Measurements from ENCODE around the gene MRC1. TPM values are rescaled to one million over a fixed set of nuclear protein-coding genes. Genes with fewer than 3 reads are reported as not detected.

MRC1 gene
- total and polyA plus RNA-seq, 9 of the 15 experiments (the other 6 are each of a cell fraction or from before 2014, with no cell fraction given) = 0.01 to 0.20 (median 0.03) TPM; not detected in 5

DNA sequence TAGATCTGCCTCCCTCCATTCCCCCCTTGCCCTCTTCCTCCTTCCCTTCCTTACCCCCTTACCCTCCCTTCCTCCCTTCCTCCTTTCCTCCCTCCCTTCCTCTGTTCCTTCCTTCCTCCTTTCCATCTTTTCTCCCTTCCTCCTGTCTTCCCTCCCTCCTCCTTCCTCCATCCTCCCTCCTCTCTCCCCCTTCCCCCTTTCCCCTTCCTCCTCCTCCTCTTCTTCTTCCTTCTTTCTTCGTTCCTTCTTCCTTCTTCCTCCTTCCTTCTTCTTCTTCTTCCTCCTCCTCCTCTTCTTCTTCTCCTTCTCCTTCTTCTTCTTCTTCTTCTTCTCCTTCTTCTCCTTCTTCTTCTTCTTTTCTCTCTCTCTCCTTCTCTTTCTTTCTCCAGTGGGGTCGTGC is 57.9 kb downstream of the MRC1 start (continued):
- no peak for TF ChIP-seq ETV5 (CRISPR knock-in tag; IDR thresholded peaks at IDR 0.05; ENCODE audit: low read depth)
- TF ChIP-seq, protein P1, sequence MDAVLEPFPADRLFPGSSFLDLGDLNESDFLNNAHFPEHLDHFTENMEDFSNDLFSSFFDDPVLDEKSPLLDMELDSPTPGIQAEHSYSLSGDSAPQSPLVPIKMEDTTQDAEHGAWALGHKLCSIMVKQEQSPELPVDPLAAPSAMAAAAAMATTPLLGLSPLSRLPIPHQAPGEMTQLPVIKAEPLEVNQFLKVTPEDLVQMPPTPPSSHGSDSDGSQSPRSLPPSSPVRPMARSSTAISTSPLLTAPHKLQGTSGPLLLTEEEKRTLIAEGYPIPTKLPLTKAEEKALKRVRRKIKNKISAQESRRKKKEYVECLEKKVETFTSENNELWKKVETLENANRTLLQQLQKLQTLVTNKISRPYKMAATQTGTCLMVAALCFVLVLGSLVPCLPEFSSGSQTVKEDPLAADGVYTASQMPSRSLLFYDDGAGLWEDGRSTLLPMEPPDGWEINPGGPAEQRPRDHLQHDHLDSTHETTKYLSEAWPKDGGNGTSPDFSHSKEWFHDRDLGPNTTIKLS (IDR thresholded peaks at IDR 0.05; ENCODE audit: borderline replicate concordance, low read depth) = no peak

DNA sequence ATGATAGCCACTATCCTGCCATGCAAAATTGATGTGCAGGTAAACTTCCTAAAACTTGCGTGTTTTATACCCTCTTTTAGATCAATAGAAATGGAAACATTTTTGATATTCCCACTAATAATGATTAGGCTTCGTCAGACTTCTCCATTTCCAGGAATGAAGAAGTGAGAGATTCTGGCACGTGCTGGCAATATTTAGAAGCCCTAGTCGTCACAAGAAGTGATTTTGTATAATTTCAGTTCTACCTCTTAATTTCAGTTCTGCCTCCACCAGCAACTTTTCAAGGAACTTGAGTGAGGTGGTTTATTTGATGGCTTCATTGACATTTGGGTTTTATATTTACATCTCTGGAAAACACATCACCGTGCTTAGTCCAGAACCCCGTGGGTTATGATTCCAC is 61.9 kb downstream of the MRC1 start:
- no peak overlapping the region for H3K27ac ChIP-seq (ENCODE audit: extremely low read depth, low read depth, low read length)
- WGBS (ENCODE audit: insufficient coverage, low coverage, missing lambda C conversion rate) = 0% methylated on average over 6 of the region's 6 CpGs
- ATAC-seq (no peak), FAIRE-seq (no peak), DNase-seq (ENCODE audit: extremely low read depth in 1 of 4, low spot score in 3 of 4) (no peak)
- no peaks in the 10 kb centered on the region for H3K9me1 ChIP-seq (ENCODE audit: control insufficient read depth, insufficient read depth, low read length)
- intact Hi-C loops (cut with micrococcal nuclease) (loop anchor here (5.0 to 10.0 kb wide), 2 partner anchors 136 to 579 kb away; no protein-coding TSS in a partner anchor), in situ Hi-C loops (cut with MboI) (loop anchor here (10.0 to 25.0 kb wide), 3 partner anchors 266 to 1034 kb away; no protein-coding TSS in a partner anchor)
- H3K79me2 ChIP-seq (ENCODE audit: control insufficient read depth, insufficient read depth, low read length) = no peaks in the 10 kb centered on the region
- POLR2A ChIA-PET = interaction anchor here (0.8 to 0.9 kb wide), 2 partner anchors 10 to 17 kb away, joined by 3 read pairs; no protein-coding TSS in a partner anchor
- BruUV-seq (replicated peaks) = no TSS peak
- no peak overlapping the region for H2AFZ ChIP-seq (ENCODE audit: low read depth, low read length)
- no peak overlapping the region for H3K9ac ChIP-seq (ENCODE audit: insufficient read depth in 1 of 2, low read depth in 2 of 2, low read length in 2 of 2)
- H3K9me3 ChIP-seq (replicated peaks; ENCODE audit: control insufficient read depth, insufficient read depth, low read depth, low read length) = no peaks in the 10 kb centered on the region
- no peak overlapping the region for H3K4me2 ChIP-seq (ENCODE audit: insufficient read depth, low read length)
- no peak overlapping the region for H3K4me3 ChIP-seq
- H3K4me1 ChIP-seq (replicated peaks in 1 of 2; ENCODE audit: control insufficient read depth in 2 of 2, insufficient read depth in 2 of 2, low read length in 2 of 2) = no peaks in the 10 kb centered on the region
- no peaks in the 10 kb centered on the region for H4K20me1 ChIP-seq (replicated peaks; ENCODE audit: control insufficient read depth, insufficient read depth, low read length)
- no peak for TF ChIP-seq ZNF445 (CRISPR knock-in tag; IDR thresholded peaks at IDR 0.05; ENCODE audit: low read depth)
- no peak for TF ChIP-seq ZNF184 (CRISPR knock-in tag; IDR thresholded peaks at IDR 0.05)
- TF ChIP-seq MCM7 (IDR thresholded peaks at IDR 0.05) = no peak
- TF ChIP-seq, protein P2, sequence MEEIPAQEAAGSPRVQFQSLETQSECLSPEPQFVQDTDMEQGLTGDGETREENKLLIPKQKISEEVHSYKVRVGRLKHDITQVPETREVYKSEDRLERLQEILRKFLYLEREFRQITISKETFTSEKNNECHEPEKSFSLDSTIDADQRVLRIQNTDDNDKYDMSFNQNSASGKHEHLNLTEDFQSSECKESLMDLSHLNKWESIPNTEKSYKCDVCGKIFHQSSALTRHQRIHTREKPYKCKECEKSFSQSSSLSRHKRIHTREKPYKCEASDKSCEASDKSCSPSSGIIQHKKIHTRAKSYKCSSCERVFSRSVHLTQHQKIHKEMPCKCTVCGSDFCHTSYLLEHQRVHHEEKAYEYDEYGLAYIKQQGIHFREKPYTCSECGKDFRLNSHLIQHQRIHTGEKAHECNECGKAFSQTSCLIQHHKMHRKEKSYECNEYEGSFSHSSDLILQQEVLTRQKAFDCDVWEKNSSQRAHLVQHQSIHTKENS (CRISPR knock-in tag; IDR thresholded peaks at IDR 0.05) = no peak
- TF ChIP-seq MTA3 (IDR thresholded peaks at IDR 0.05; ENCODE audit: borderline replicate concordance) = no peak
- TF ChIP-seq STAT5A (IDR thresholded peaks at IDR 0.05; ENCODE audit: borderline replicate concordance, low read length) = no peak
- no peak for TF ChIP-seq ZEB2 (IDR thresholded peaks at IDR 0.05)
- no peak for TF ChIP-seq ILK (tag; IDR thresholded peaks at IDR 0.05; ENCODE audit: borderline replicate concordance, low read depth)
- no peak for TF ChIP-seq ZNF165 (CRISPR knock-in tag; IDR thresholded peaks at IDR 0.05; ENCODE audit: borderline replicate concordance)
- no peak for TF ChIP-seq ZFP30 (CRISPR knock-in tag; IDR thresholded peaks at IDR 0.05; ENCODE audit: borderline replicate concordance)
- TF ChIP-seq FIP1L1 (IDR thresholded peaks at IDR 0.05; ENCODE audit: low read depth, low read length, poor library complexity, severe bottlenecking) = no peak
- TF ChIP-seq ETV6 (IDR thresholded peaks at IDR 0.05; ENCODE audit: borderline replicate concordance in 1 of 2, low read depth in 2 of 2, low read length in 1 of 2) = no peak
- no peak for TF ChIP-seq ETV6 (CRISPR knock-in tag; IDR thresholded peaks at IDR 0.05; ENCODE audit: borderline replicate concordance)
- TF ChIP-seq ZNF24 (IDR thresholded peaks at IDR 0.05) = no peak
- TF ChIP-seq SRF (CRISPR knock-in tag; IDR thresholded peaks at IDR 0.05) = no peak
- TF ChIP-seq SIN3A (IDR thresholded peaks at IDR 0.05; ENCODE audit: borderline replicate concordance in 2 of 2, control insufficient read depth in 1 of 2, low read depth in 2 of 2, low read length in 2 of 2) = no peak
- CTCF ChIA-PET (ENCODE audit: low intra/inter-chr PET ratio) = interaction anchor here (0.7 kb wide), 1 partner anchor 141 kb away, joined by 3 read pairs; no protein-coding TSS in a partner anchor
- no peaks in the 10 kb centered on the region for H3K36me3 ChIP-seq (ENCODE audit: control insufficient read depth, insufficient read depth, low read length)
- H3K27me3 ChIP-seq (ENCODE audit: control insufficient read depth in 2 of 2, insufficient read depth in 2 of 2, low read length in 2 of 2) = no peaks in the 10 kb centered on the region; a peak in 1 of 5 replicates

All from K562 (cell line).